Measurements from ENCODE around the gene TSEN34. TPM values are rescaled to one million over a fixed set of nuclear protein-coding genes. Genes with fewer than 3 reads are reported as not detected.
"Not testable (repeated sequence)": the region's sequence is repeated elsewhere in the genome, so short reads cannot be mapped to it uniquely, and the experiment has no call there.

The TSEN34 gene
- total RNA-seq, 4 donors from 2014 or later: 80.5 to 118 (median 107) TPM

- TF ChIP-seq CTCF (IDR thresholded peaks at IDR 0.05): no peak
- no peak for TF ChIP-seq POLR2A (IDR thresholded peaks at IDR 0.05)
- intact Hi-C loops (cut with DNase I; ENCODE audit: low total_unique reads): no loop called here
Observed at GRCh38 chr19:54201980-54202379, 10.9 kb downstream of the TSEN34 start.

GRCh38 chr19:54203151-54203611, 12.1 kb downstream of the TSEN34 start:
- TF ChIP-seq CTCF (IDR thresholded peaks at IDR 0.05) (no peak), POLR2A (IDR thresholded peaks at IDR 0.05) (no peak)
- no peak overlapping the region for H3K4me3 ChIP-seq (ENCODE audit: low read depth, poor library complexity, severe bottlenecking)
- no peak for DNase-seq (ENCODE audit: low spot score in 2 of 2)
- 56 to 62% methylated on average over 9 of the region's 9 CpGs for WGBS, 2 donors
- intact Hi-C loops (cut with DNase I; ENCODE audit: low total_unique reads): no loop called here

More at GRCh38 chr19:54201980-54202379, 10.9 kb downstream of the TSEN34 start:
- DNase-seq (ENCODE audit: low spot score in 2 of 2): no peak
- H3K4me3 ChIP-seq (ENCODE audit: low read depth, poor library complexity, severe bottlenecking): no peak overlapping the region
- 72 to 82% methylated on average over 13 of the region's 13 CpGs for WGBS, 2 donors

- intact Hi-C loops (cut with DNase I; ENCODE audit: low total_unique reads): no loop called here
- DNase-seq (ENCODE audit: low spot score in 2 of 2): no peak
- WGBS, 2 donors: 73 to 81% methylated on average over 4 of the region's 4 CpGs
- H3K4me3 ChIP-seq (ENCODE audit: low read depth, poor library complexity, severe bottlenecking): no peak overlapping the region
- no peak for TF ChIP-seq CTCF (IDR thresholded peaks at IDR 0.05)
- no peak for TF ChIP-seq POLR2A (IDR thresholded peaks at IDR 0.05)
Observed at GRCh38 chr19:54204767-54205468, 13.8 kb downstream of the TSEN34 start.

- no peak overlapping the region for H3K4me3 ChIP-seq (ENCODE audit: low read depth, poor library complexity, severe bottlenecking)
- TF ChIP-seq POLR2A (IDR thresholded peaks at IDR 0.05): no peak
- TF ChIP-seq CTCF (IDR thresholded peaks at IDR 0.05): no peak
- WGBS, 2 donors: 89 to 94% methylated on average over 27 of the region's 27 CpGs
- no peak for DNase-seq (ENCODE audit: low spot score in 2 of 2)
- intact Hi-C loops (cut with DNase I; ENCODE audit: low total_unique reads): no loop called here
Observed at GRCh38 chr19:54206030-54206830, 15.1 kb downstream of the TSEN34 start.

- intact Hi-C loops (cut with DNase I; ENCODE audit: low total_unique reads): no loop called here
- TF ChIP-seq CTCF (IDR thresholded peaks at IDR 0.05): no peak
- TF ChIP-seq POLR2A (IDR thresholded peaks at IDR 0.05): no peak
- H3K4me3 ChIP-seq (ENCODE audit: low read depth, poor library complexity, severe bottlenecking): no peak overlapping the region
- DNase-seq (ENCODE audit: low spot score in 2 of 2): no peak
- 78 to 87% methylated on average over 13 of the region's 13 CpGs for WGBS, 2 donors
Observed at GRCh38 chr19:54206831-54207177, 15.7 kb downstream of the TSEN34 start.

- intact Hi-C loops (cut with DNase I; ENCODE audit: low total_unique reads); DNase-seq (ENCODE audit: low spot score in 2 of 2); H3K4me3 ChIP-seq (ENCODE audit: low read depth, poor library complexity, severe bottlenecking): not testable (repeated sequence)
- 71 to 80% methylated on average over 23 of the region's 23 CpGs for WGBS, 2 donors
Observed at GRCh38 chr19:54207193-54207592, 16.1 kb downstream of the TSEN34 start.

Measured in lower leg skin (tissue), 4 donors.